CD14-positive monocyte (primary cell): ENCODE data around the gene CWC22. TPM values are rescaled to one million over a fixed set of nuclear protein-coding genes. Genes with fewer than 3 reads are reported as not detected.

Experiments used
- DNase-seq, 3 donors: peaks; one replicate each; pipeline ENCODE4 v3.0.0-alpha.2; 2011 to 2022
- H2AFZ ChIP-seq: 2 replicates; pipeline ENCODE4 v1.6.0; 2012; ENCODE audit warnings: mild to moderate bottlenecking, low read depth, low read length, inconsistent platforms; ENCODE audit not compliant: insufficient read depth, poor library complexity, severe bottlenecking
- H3K27ac ChIP-seq, 2 donors: 1 replicate in 1 of 2; 2 replicates in 1 of 2; pipeline ENCODE4 v1.5.1; 2012 to 2013; ENCODE audit warnings: low read length in 2 of 2, control low read depth in 1 of 2, inconsistent platforms in 1 of 2, low read depth in 1 of 2, mild to moderate bottlenecking in 1 of 2
- H3K27me3 ChIP-seq, 2 donors: one replicate each; pipeline versions ENCODE4 v1.6.0 to v1.6.1; 2011 to 2013; ENCODE audit warnings: low read length in 2 of 2; ENCODE audit not compliant: control insufficient read depth in 2 of 2, insufficient read depth in 2 of 2
- H3K36me3 ChIP-seq, 2 donors: replicated peaks in 1 of 2; 1 replicate in 1 of 2; 2 replicates in 1 of 2; pipeline versions ENCODE4 v1.5.1 to v1.6.1; 2012 to 2013; ENCODE audit warnings: low read length in 2 of 2, control low read depth in 1 of 2, inconsistent platforms in 1 of 2, mild to moderate bottlenecking in 1 of 2; ENCODE audit not compliant: insufficient read depth in 2 of 2, control insufficient read depth in 1 of 2
- H3K4me1 ChIP-seq, 2 donors: 1 replicate in 1 of 2; 2 replicates in 1 of 2; pipeline versions ENCODE4 v1.5.1 to v1.6.1; 2012 to 2013; ENCODE audit warnings: low read length in 2 of 2, control low read depth in 1 of 2, inconsistent platforms in 1 of 2, mild to moderate bottlenecking in 1 of 2, moderate library complexity in 1 of 2; ENCODE audit not compliant: insufficient read depth in 2 of 2, control insufficient read depth in 1 of 2
- H3K4me2 ChIP-seq: replicated peaks from 2 replicates; pipeline ENCODE3; 2012; ENCODE audit warnings: low read length, moderate library complexity, mild to moderate bottlenecking; ENCODE audit not compliant: poor library complexity, severe bottlenecking; ENCODE audit errors: extremely low read depth
- H3K4me3 ChIP-seq, 3 experiments: fragments of 200-600 bp in 1 of 3; sonication (generic) in 1 of 3; replicated peaks in 1 of 3; 1 replicate in 2 of 3; 2 replicates in 1 of 3; pipeline ENCODE4 v1.5.1; 2011 to 2013; ENCODE audit warnings: low read length in 3 of 3, mild to moderate bottlenecking in 3 of 3, control low read depth in 2 of 3, low read depth in 2 of 3, inconsistent platforms in 1 of 3, moderate library complexity in 1 of 3
- H3K79me2 ChIP-seq: 2 replicates; pipeline ENCODE4 v1.6.0; 2012; ENCODE audit warnings: mild to moderate bottlenecking, control low read depth, inconsistent platforms, low read length, moderate library complexity; ENCODE audit not compliant: insufficient read depth
- H3K9ac ChIP-seq: 2 replicates; pipeline ENCODE4 v1.6.0; 2017; ENCODE audit warnings: low read length, mild to moderate bottlenecking; ENCODE audit not compliant: insufficient read depth, poor library complexity, severe bottlenecking
- H3K9me3 ChIP-seq, 2 donors: replicated peaks in 1 of 2; 1 replicate in 1 of 2; 2 replicates in 1 of 2; pipeline versions ENCODE4 v1.5.1 to v1.6.1; 2012 to 2013; ENCODE audit warnings: low read length in 2 of 2, control low read depth in 1 of 2; ENCODE audit not compliant: control insufficient read depth in 1 of 2, insufficient read depth in 1 of 2
- H4K20me1 ChIP-seq: 2 replicates; pipeline ENCODE4 v1.6.0; 2012; ENCODE audit warnings: mild to moderate bottlenecking, low read length, control low read depth, moderate library complexity; ENCODE audit not compliant: insufficient read depth
- H3K27ac Mint-ChIP-seq, 7 donors: one replicate each; pipeline ENCODE4 v1.8.0; 2020; ENCODE audit warnings: mild to moderate bottlenecking in 7 of 7, mixed read lengths in 7 of 7, moderate library complexity in 6 of 7, inconsistent platforms in 2 of 7
- H3K27me3 Mint-ChIP-seq, 3 donors: one replicate each; pipeline ENCODE4 v1.8.0; 2021 to 2022; ENCODE audit warnings: low read depth in 3 of 3, mild to moderate bottlenecking in 3 of 3, mixed read lengths in 3 of 3, moderate library complexity in 3 of 3, inconsistent platforms in 1 of 3
- H3K36me3 Mint-ChIP-seq, 2 donors: one replicate each; pipeline ENCODE4 v1.8.0; 2020; ENCODE audit warnings: mixed read lengths in 2 of 2, inconsistent platforms in 1 of 2, mild to moderate bottlenecking in 1 of 2
- H3K4me1 Mint-ChIP-seq: one replicate; pipeline ENCODE4 v1.8.0; 2020; ENCODE audit warnings: mild to moderate bottlenecking, mixed read lengths
- H3K4me3 Mint-ChIP-seq, 2 donors: one replicate each; pipeline ENCODE4 v1.8.0; 2020; ENCODE audit warnings: mild to moderate bottlenecking in 2 of 2, mixed read lengths in 2 of 2, moderate library complexity in 1 of 2
- H3K9me3 Mint-ChIP-seq, 7 donors: one replicate each; pipeline ENCODE4 v1.8.0; 2020 to 2022; ENCODE audit warnings: mixed read lengths in 7 of 7, mild to moderate bottlenecking in 6 of 7, moderate library complexity in 6 of 7, inconsistent platforms in 2 of 7
- WGBS: methylation state at CpG from one replicate; pipeline ENCODE4 v1.1.5; 2013; ENCODE audit warnings: missing lambda C conversion rate; ENCODE audit not compliant: insufficient coverage; 5-methylcytosine and 5-hydroxymethylcytosine counted together
- intact Hi-C, 2 donors: fragments of 100-400 bp; cut with micrococcal nuclease; formaldehyde crosslinking; loops; one replicate each; pipeline versions ENCODE4 v1.15.0 to v1.15.1; 2023
- polyA plus RNA-seq, 3 donors: library from polyadenylated mRNA; depleted of rRNA in 1 of 3; unstranded in 2 of 3; stranded (reverse) in 1 of 3; fragments of 300-500 nt in 2 of 3; fragments of >200 nt in 1 of 3; fragmentation: Illumina TruSeq in 2 of 3; gene quantifications; 1 replicate in 2 of 3; 2 replicates in 1 of 3; pipeline ENCODE4 v1.2.3, GENCODE V29; 2012 to 2021
- TF ChIP-seq, protein P1 (sequence below): fragments of 200-600 bp; IDR thresholded peaks from one replicate; pipeline ENCODE4 v1.8.0; 2022; ENCODE audit warnings: antibody characterized with exemption, mild to moderate bottlenecking

CWC22 gene
- polyA plus RNA-seq, 3 donors = 4.4 to 14.9 (median 9.5) TPM

DNA sequence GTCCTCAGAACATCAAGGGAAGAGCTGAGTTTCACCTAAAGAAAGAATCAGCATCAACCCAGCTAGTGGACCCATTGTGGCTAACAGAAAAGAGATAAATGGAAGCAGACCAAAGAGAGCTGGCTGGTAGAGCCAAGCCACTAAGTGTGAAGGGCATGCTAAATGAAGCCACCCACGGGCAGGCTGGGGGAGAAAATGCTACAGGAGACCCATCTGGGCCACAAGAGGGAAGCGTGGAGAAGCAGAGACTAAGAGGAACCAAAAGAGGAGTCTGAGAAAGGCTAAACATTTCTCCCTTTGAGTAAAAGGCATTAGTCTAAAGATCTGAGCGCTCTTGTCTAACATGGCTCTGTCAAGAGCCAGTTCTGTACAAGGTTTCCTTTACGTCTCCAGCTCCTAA lies 15.8 kb downstream of the CWC22 start:
- H3K4me3 ChIP-seq = no peak overlapping the region
- H3K27ac ChIP-seq = no peak overlapping the region
- TF ChIP-seq, protein P1, sequence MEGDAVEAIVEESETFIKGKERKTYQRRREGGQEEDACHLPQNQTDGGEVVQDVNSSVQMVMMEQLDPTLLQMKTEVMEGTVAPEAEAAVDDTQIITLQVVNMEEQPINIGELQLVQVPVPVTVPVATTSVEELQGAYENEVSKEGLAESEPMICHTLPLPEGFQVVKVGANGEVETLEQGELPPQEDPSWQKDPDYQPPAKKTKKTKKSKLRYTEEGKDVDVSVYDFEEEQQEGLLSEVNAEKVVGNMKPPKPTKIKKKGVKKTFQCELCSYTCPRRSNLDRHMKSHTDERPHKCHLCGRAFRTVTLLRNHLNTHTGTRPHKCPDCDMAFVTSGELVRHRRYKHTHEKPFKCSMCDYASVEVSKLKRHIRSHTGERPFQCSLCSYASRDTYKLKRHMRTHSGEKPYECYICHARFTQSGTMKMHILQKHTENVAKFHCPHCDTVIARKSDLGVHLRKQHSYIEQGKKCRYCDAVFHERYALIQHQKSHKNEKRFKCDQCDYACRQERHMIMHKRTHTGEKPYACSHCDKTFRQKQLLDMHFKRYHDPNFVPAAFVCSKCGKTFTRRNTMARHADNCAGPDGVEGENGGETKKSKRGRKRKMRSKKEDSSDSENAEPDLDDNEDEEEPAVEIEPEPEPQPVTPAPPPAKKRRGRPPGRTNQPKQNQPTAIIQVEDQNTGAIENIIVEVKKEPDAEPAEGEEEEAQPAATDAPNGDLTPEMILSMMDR = no peak
- H3K9me3 Mint-ChIP-seq = no peaks in the 10 kb centered on the region
- no peaks in the 10 kb centered on the region for H3K27me3 Mint-ChIP-seq
- H3K36me3 ChIP-seq = peaks cover 47 to 68% of the 10 kb centered on the region in 2 donors
- 78% methylated on average over 2 of the region's 4 CpGs for WGBS
- no peak overlapping the region for H3K9ac ChIP-seq
- H3K4me1 Mint-ChIP-seq = peaks cover 9% of the 10 kb centered on the region
- peaks cover 52 to 60% of the 10 kb centered on the region in 2 donors for H3K36me3 Mint-ChIP-seq
- H3K9me3 ChIP-seq = no peaks in the 10 kb centered on the region
- peaks cover 49% of the 10 kb centered on the region for H4K20me1 ChIP-seq
- intact Hi-C loops = no loop called here
- H3K27me3 ChIP-seq = no peaks in the 10 kb centered on the region
- no peak overlapping the region for H3K4me3 Mint-ChIP-seq
- no peak overlapping the region for H2AFZ ChIP-seq
- peaks cover 30% of the 10 kb centered on the region for H3K79me2 ChIP-seq
- H3K27ac Mint-ChIP-seq = peak overlapping the region in 3 of 7 donors; percentile 17 to 69 (median 52)
- DNase-seq = no peak
- H3K4me2 ChIP-seq = no peak overlapping the region
- H3K4me1 ChIP-seq = no peaks in the 10 kb centered on the region

DNA sequence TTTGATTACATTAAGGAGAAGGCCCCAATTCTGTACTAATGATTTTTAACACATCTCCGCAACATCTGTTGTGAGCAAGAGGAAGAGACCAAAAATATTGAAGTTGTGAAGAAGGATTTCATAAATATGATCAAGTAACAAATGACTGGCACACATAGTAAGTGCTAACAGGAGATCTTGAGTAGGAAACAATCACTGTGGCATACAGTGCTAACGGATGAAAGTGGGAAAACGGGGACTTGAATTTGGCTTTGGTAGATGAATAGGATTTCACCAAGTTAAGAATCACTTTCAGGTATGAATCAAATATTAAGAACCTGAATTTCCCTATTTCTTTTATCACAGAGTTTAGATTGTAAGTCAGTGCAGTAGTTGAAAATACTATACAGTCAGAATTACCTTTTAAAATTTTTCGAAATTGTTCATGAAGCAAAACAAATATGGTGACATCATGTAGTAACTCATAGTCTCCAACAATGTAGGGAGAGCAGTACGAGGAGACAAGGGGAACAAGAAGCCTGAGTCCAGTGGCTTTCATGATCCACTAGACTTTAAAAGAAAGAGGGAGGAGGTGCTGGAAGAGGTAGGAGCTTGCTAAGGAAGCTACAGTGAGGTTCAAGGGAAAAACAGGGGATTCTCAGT lies 16.3 kb downstream of the CWC22 start:
- peaks cover 53 to 63% of the 10 kb centered on the region in 2 donors for H3K36me3 Mint-ChIP-seq
- DNase-seq = no peak
- intact Hi-C loops = no loop called here
- H3K9ac ChIP-seq = no peak overlapping the region
- H2AFZ ChIP-seq = no peak overlapping the region
- H3K27me3 ChIP-seq = no peaks in the 10 kb centered on the region
- no peaks in the 10 kb centered on the region for H3K9me3 ChIP-seq
- H3K4me2 ChIP-seq = no peak overlapping the region
- H3K9me3 Mint-ChIP-seq = no peaks in the 10 kb centered on the region
- no peaks in the 10 kb centered on the region for H3K4me1 ChIP-seq
- no peak overlapping the region for H3K4me3 ChIP-seq
- H4K20me1 ChIP-seq = peaks cover 44% of the 10 kb centered on the region
- no peak overlapping the region for H3K27ac ChIP-seq
- H3K27me3 Mint-ChIP-seq = no peaks in the 10 kb centered on the region
- H3K79me2 ChIP-seq = peaks cover 24% of the 10 kb centered on the region
- peaks cover 53 to 73% of the 10 kb centered on the region in 2 donors for H3K36me3 ChIP-seq
- no peak overlapping the region for H3K4me3 Mint-ChIP-seq
- TF ChIP-seq, protein P1 = no peak
- peak overlapping the region in 4 of 7 donors; percentile 33 to 78 (median 53) for H3K27ac Mint-ChIP-seq
- 100% methylated on average over 1 of the region's 5 CpGs for WGBS
- peaks cover 8% of the 10 kb centered on the region for H3K4me1 Mint-ChIP-seq
